Measurements from ENCODE around the gene PFKP.

DNA sequence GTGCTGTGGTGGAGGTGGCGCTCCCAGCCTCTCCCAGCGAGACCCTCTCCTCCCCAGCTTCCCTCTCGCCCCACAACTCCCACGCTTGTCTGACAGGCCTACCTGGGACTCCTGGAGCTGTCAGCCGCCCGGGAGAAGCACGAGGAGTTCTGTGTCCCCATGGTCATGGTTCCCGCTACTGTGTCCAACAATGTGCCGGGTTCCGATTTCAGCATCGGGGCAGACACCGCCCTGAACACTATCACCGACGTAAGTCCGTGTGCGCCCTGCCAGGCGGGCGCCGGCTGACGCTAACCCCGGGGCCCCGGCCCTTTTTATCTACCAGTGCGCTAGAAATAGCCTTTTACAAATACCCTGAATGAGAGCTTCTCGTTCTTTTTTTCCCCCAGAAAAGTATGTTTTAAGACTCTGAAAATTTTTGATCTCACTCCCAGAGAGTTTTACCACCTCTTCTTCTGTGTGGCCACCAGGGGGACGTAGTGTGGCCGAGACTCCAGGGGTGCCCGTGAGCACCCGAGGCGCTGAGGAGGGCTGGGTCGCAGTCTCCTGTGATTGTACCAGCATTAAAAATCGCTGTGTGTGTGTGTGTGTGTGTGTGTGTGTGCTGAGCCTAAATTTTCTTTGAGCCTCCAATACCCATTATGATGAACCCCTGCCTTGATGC is 52.6 kb downstream of the PFKP start:
- TF ChIP-seq CTCF (IDR thresholded peaks at IDR 0.05; ENCODE audit: insufficient read depth, low read depth, low read length) = peak; percentile 51
- no peak for TF ChIP-seq EZH2 (IDR thresholded peaks at IDR 0.05; ENCODE audit: insufficient read depth, low read length)

All from astrocyte (in vitro differentiated cells and primary cell).